ENCODE data around the gene PERCC1. TPM values are rescaled to one million over a fixed set of nuclear protein-coding genes. Genes with fewer than 3 reads are reported as not detected.

PERCC1 gene
- total RNA-seq, 1 donor from 2014 or later, result not detected

DNA sequence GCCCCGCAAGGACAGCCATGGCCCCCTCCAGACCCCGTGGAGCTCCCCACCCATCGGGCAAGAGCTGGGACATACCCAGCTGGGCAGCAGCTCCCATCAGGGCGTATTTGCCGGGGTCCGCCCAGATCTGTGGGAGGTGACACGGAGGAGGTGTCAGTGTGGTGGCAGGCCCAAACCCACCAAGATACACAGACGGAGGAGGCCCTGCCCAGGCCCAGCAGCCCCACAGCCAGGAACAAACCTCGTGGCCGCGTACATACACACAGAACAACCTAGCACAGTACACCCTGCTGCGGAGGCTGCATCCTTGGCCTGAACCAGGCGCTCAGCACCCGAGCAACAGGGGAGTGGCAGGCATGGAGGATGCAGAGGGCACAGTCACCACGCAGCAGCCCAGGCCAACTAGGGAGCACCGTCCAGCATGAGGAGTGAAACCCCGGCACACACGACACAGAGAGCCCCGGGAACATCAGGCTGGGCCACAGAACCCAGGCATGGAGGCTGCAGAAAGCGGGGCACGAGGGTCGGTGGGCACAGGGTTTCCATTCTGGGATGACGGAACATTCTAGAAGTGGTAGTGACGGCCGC is 18.4 kb downstream of the PERCC1 start:
- no peaks in the 10 kb centered on the region for H3K4me1 ChIP-seq (ENCODE audit: insufficient read depth, low read length)
- H3K27me3 Mint-ChIP-seq (ENCODE audit: low read depth, unreplicated experiment), result no peaks in the 10 kb centered on the region
- H3K4me3 ChIP-seq (ENCODE audit: insufficient read depth, low read depth, low read length), result no peak overlapping the region
- no peaks in the 10 kb centered on the region for H3K79me2 ChIP-seq (ENCODE audit: insufficient read depth, low read length)
- TF ChIP-seq EZH2 (IDR thresholded peaks at IDR 0.05; ENCODE audit: insufficient read depth, low read length) (no peak), CTCF (IDR thresholded peaks at IDR 0.05; ENCODE audit: insufficient read depth, low read depth, low read length) (no peak)
- H4K20me1 ChIP-seq (ENCODE audit: insufficient read depth, low read length), result no peaks in the 10 kb centered on the region
- FAIRE-seq, result no peak
- no peaks in the 10 kb centered on the region for H3K27me3 ChIP-seq (ENCODE audit: insufficient read depth, low read length)
- H3K36me3 Mint-ChIP-seq (ENCODE audit: low read depth, unreplicated experiment), result peaks cover 10% of the 10 kb centered on the region
- no peak overlapping the region for H3K27ac Mint-ChIP-seq (ENCODE audit: unreplicated experiment)
- no peaks in the 10 kb centered on the region for H3K4me1 Mint-ChIP-seq (ENCODE audit: low read depth, unreplicated experiment)
- H3K36me3 ChIP-seq (ENCODE audit: insufficient read depth, low read length), result no peaks in the 10 kb centered on the region
- no peak overlapping the region for H3K27ac ChIP-seq (ENCODE audit: low read depth, low read length)
- H3K9me3 ChIP-seq (ENCODE audit: insufficient read depth, low read depth, low read length), result no peaks in the 10 kb centered on the region
- no peak overlapping the region for H2AFZ ChIP-seq (ENCODE audit: low read depth, low read length)
- H3K9me3 Mint-ChIP-seq (ENCODE audit: unreplicated experiment), result no peaks in the 10 kb centered on the region
- no peak overlapping the region for H3K4me3 Mint-ChIP-seq (ENCODE audit: unreplicated experiment)
- H3K4me2 ChIP-seq (ENCODE audit: low read length), result no peak overlapping the region
- no peak for DNase-seq (ENCODE audit: low read depth)
- no peak overlapping the region for H3K9ac ChIP-seq (ENCODE audit: low read length)

GRCh38 chr16:1450218-1450617 is 19.3 kb downstream of the PERCC1 start:
- Histone ChIP-seq H3K27me3 (ENCODE audit: insufficient read depth, low read length) (no peaks in the 10 kb centered on the region), H2AFZ (ENCODE audit: low read depth, low read length) (no peak overlapping the region), H3K4me3 (ENCODE audit: insufficient read depth, low read depth, low read length) (no peak overlapping the region), H3K9ac (ENCODE audit: low read length) (no peak overlapping the region), H4K20me1 (ENCODE audit: insufficient read depth, low read length) (no peaks in the 10 kb centered on the region), H3K36me3 (ENCODE audit: insufficient read depth, low read length) (no peaks in the 10 kb centered on the region), H3K79me2 (ENCODE audit: insufficient read depth, low read length) (no peaks in the 10 kb centered on the region), H3K27ac (ENCODE audit: low read depth, low read length) (no peak overlapping the region), H3K4me2 (ENCODE audit: low read length) (no peak overlapping the region), H3K4me1 (ENCODE audit: insufficient read depth, low read length) (no peaks in the 10 kb centered on the region), H3K9me3 (ENCODE audit: insufficient read depth, low read depth, low read length) (no peaks in the 10 kb centered on the region)
- no peak overlapping the region for H3K27ac Mint-ChIP-seq (ENCODE audit: unreplicated experiment)
- no peak for FAIRE-seq
- DNase-seq (ENCODE audit: low read depth), result no peak
- H3K4me1 Mint-ChIP-seq (ENCODE audit: low read depth, unreplicated experiment), result no peaks in the 10 kb centered on the region
- no peaks in the 10 kb centered on the region for H3K9me3 Mint-ChIP-seq (ENCODE audit: unreplicated experiment)
- no peaks in the 10 kb centered on the region for H3K27me3 Mint-ChIP-seq (ENCODE audit: low read depth, unreplicated experiment)
- H3K4me3 Mint-ChIP-seq (ENCODE audit: unreplicated experiment), result no peak overlapping the region
- TF ChIP-seq EZH2 (IDR thresholded peaks at IDR 0.05; ENCODE audit: insufficient read depth, low read length) (no peak), CTCF (IDR thresholded peaks at IDR 0.05; ENCODE audit: insufficient read depth, low read depth, low read length) (no peak)
- H3K36me3 Mint-ChIP-seq (ENCODE audit: low read depth, unreplicated experiment), result peaks cover 11% of the 10 kb centered on the region

DNA sequence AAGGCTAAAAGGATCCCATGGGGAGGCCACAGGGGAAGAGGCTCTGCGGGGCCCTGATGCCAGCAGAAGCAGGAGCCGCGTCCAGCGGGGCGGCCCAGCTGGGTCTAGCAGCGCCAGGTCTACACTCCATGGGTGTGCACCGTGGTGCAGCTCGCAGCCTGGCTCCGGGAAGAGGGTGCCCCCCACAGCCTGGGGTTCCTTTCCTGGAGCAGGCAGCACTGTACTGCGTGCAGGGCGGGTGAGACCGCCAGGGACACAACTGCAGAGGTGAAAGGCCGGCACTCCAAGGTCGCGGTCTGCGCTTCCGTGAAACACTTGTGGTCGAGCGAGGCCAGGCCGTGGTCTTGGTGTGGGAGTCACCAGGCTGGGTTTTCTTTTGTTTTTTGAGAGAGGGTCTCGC is 20.0 kb downstream of the PERCC1 start:
- Histone ChIP-seq H3K9me3 (ENCODE audit: insufficient read depth, low read depth, low read length) (no peaks in the 10 kb centered on the region), H3K79me2 (ENCODE audit: insufficient read depth, low read length) (no peaks in the 10 kb centered on the region), H3K9ac (ENCODE audit: low read length) (no peak overlapping the region), H3K4me3 (ENCODE audit: insufficient read depth, low read depth, low read length) (no peak overlapping the region), H3K36me3 (ENCODE audit: insufficient read depth, low read length) (no peaks in the 10 kb centered on the region), H3K4me1 (ENCODE audit: insufficient read depth, low read length) (no peaks in the 10 kb centered on the region), H3K4me2 (ENCODE audit: low read length) (no peak overlapping the region), H2AFZ (ENCODE audit: low read depth, low read length) (no peak overlapping the region), H3K27me3 (ENCODE audit: insufficient read depth, low read length) (no peaks in the 10 kb centered on the region), H4K20me1 (ENCODE audit: insufficient read depth, low read length) (no peaks in the 10 kb centered on the region), H3K27ac (ENCODE audit: low read depth, low read length) (no peak overlapping the region)
- Mint-ChIP-seq H3K4me1 (ENCODE audit: low read depth, unreplicated experiment) (no peaks in the 10 kb centered on the region), H3K36me3 (ENCODE audit: low read depth, unreplicated experiment) (peaks cover 11% of the 10 kb centered on the region), H3K27ac (ENCODE audit: unreplicated experiment) (no peak overlapping the region), H3K27me3 (ENCODE audit: low read depth, unreplicated experiment) (no peaks in the 10 kb centered on the region), H3K9me3 (ENCODE audit: unreplicated experiment) (no peaks in the 10 kb centered on the region), H3K4me3 (ENCODE audit: unreplicated experiment) (no peak overlapping the region)
- TF ChIP-seq CTCF (IDR thresholded peaks at IDR 0.05; ENCODE audit: insufficient read depth, low read depth, low read length), result no peak
- TF ChIP-seq EZH2 (IDR thresholded peaks at IDR 0.05; ENCODE audit: insufficient read depth, low read length), result no peak
- no peak for DNase-seq (ENCODE audit: low read depth)
- no peak for FAIRE-seq

All from astrocyte (in vitro differentiated cells and primary cell).